K562 (cell line): ENCODE results near the gene CELSR1. TPM values are rescaled to one million over a fixed set of nuclear protein-coding genes. Genes with fewer than 3 reads are reported as not detected.

ENCODE experiments used
- CBX5 ChIP-seq: IDR thresholded peaks from 2 replicates; pipeline ENCODE4 v1.6.1; 2014; ENCODE audit warnings: low read depth, borderline replicate concordance
- ESRRB ChIP-seq: fragments of 250-450 bp; sonication (Bioruptor Pico); IDR thresholded peaks from 2 replicates; pipeline ENCODE4 v1.5.0; 2020; ENCODE audit warnings: mild to moderate bottlenecking, moderate library complexity, borderline replicate concordance
- FOS ChIP-seq: IDR thresholded peaks from 3 replicates; pipeline ENCODE4 v1.6.1; 2011; ENCODE audit not compliant: insufficient read length; ENCODE audit errors: extremely low read depth
- GABPA ChIP-seq: fragments of 200-800 bp; sonication (Bioruptor generic); conservative IDR thresholded peaks from 2 replicates; pipeline ENCODE4 v1.6.1; 2016; ENCODE audit warnings: low read depth, missing genetic modification characterization, missing compliant biosample characterization
- HNRNPL ChIP-seq: fragments of 200-400 bp; formaldehyde crosslinking; IDR thresholded peaks from 2 replicates; pipeline ENCODE4 v1.6.1; 2017; ENCODE audit warnings: low read depth, mild to moderate bottlenecking, low read length
- MIER1 ChIP-seq: fragments of 450-650 bp; IDR thresholded peaks from 2 replicates; pipeline ENCODE4 v1.6.1; 2016; ENCODE audit warnings: antibody characterized with exemption, mild to moderate bottlenecking, low read depth
- NUFIP1 ChIP-seq: fragments of 450-650 bp; IDR thresholded peaks from 2 replicates; pipeline ENCODE4 v1.6.1; 2018; ENCODE audit not compliant: partially characterized antibody
- PHF20 ChIP-seq: fragments of 450-650 bp; IDR thresholded peaks from 2 replicates; pipeline ENCODE4 v1.6.1; 2018; ENCODE audit not compliant: partially characterized antibody
- PHTF2 ChIP-seq: fragments of 250-450 bp; sonication (Bioruptor Pico); IDR thresholded peaks from 2 replicates; pipeline ENCODE4 v1.5.0; 2021; ENCODE audit warnings: mild to moderate bottlenecking
- SMARCC2 ChIP-seq: fragments of 450-650 bp; IDR thresholded peaks from 2 replicates; pipeline ENCODE4 v1.6.1; 2017; ENCODE audit warnings: antibody characterized with exemption, moderate library complexity, mild to moderate bottlenecking, low read depth
- ZNF133 ChIP-seq: fragments of 250-450 bp; sonication (Bioruptor Pico); IDR thresholded peaks from 2 replicates; pipeline ENCODE4 v1.4.0; 2020; ENCODE audit warnings: mild to moderate bottlenecking
- ZNF253 ChIP-seq: fragments of 250-450 bp; sonication (Bioruptor Pico); conservative IDR thresholded peaks from 2 replicates; pipeline ENCODE4 v1.6.1; 2021; ENCODE audit warnings: mild to moderate bottlenecking
- ZNF551 ChIP-seq: fragments of 250-450 bp; sonication (Bioruptor Pico); IDR thresholded peaks from 2 replicates; pipeline ENCODE4 v1.5.0; 2021; ENCODE audit warnings: mild to moderate bottlenecking, moderate library complexity
- polyA plus RNA-seq, 8 experiments: library from polyadenylated mRNA; depleted of rRNA in 4 of 8; stranded (reverse) in 5 of 8; unstranded in 3 of 8; fragments of >200 nt; fragmentation: Nextera tagmentation in 2 of 8; fragmentation: Illumina TruSeq in 1 of 8; extraction: Ambion mirVana in 2 of 8; extraction: Trizol in 1 of 8; gene quantifications; 2 replicates each; pipeline versions ENCODE4 v1.2.1 to v1.2.3, GENCODE V29; 2011 to 2014; ENCODE audit warnings: inconsistent platforms in 1 of 8, missing spikeins in 1 of 8
- total RNA-seq, 7 experiments: library from RNA; depleted of rRNA in 6 of 7; stranded (reverse); fragments of >200 nt in 6 of 7; fragmentation: Illumina TruSeq in 2 of 7; extraction: Trizol in 2 of 7; gene quantifications; 2 replicates each; pipeline versions ENCODE4 v1.2.1 to v1.2.3, GENCODE V29; 2011 to 2021; ENCODE audit warnings: low replicate concordance in 1 of 7
- TF ChIP-seq, protein P1 (sequence below): fragments of 450-650 bp; IDR thresholded peaks from 2 replicates; pipeline ENCODE4 v1.6.1; 2017; ENCODE audit warnings: antibody characterized with exemption
- TF ChIP-seq, protein P2 (sequence below): IDR thresholded peaks from 2 replicates; pipeline ENCODE4 v1.6.1; 2011; ENCODE audit warnings: borderline replicate concordance, low read depth, mild to moderate bottlenecking, moderate library complexity, low read length; ENCODE audit not compliant: insufficient read depth, poor library complexity, severe bottlenecking
- TF ChIP-seq, protein P3 (sequence below): fragments of 450-650 bp; formaldehyde crosslinking; IDR thresholded peaks from 2 replicates; pipeline ENCODE4 v1.4.0; 2020; ENCODE audit warnings: mild to moderate bottlenecking, moderate library complexity
- TF ChIP-seq, protein P4 (sequence below): sonication (generic); formaldehyde crosslinking; IDR thresholded peaks from 2 replicates; pipeline ENCODE4 v1.8.0; 2022; ENCODE audit warnings: mild to moderate bottlenecking, missing genetic modification reagents
- TF ChIP-seq, protein P5 (sequence below): fragments of 450-650 bp; IDR thresholded peaks from 2 replicates; pipeline ENCODE4 v1.6.1; 2016; ENCODE audit warnings: mild to moderate bottlenecking

The CELSR1 gene
- total and polyA plus RNA-seq, 9 of the 15 experiments (the other 6 are each of a cell fraction or from before 2014, with no cell fraction given): under 0.01 to 0.09 TPM; not detected in 7

DNA sequence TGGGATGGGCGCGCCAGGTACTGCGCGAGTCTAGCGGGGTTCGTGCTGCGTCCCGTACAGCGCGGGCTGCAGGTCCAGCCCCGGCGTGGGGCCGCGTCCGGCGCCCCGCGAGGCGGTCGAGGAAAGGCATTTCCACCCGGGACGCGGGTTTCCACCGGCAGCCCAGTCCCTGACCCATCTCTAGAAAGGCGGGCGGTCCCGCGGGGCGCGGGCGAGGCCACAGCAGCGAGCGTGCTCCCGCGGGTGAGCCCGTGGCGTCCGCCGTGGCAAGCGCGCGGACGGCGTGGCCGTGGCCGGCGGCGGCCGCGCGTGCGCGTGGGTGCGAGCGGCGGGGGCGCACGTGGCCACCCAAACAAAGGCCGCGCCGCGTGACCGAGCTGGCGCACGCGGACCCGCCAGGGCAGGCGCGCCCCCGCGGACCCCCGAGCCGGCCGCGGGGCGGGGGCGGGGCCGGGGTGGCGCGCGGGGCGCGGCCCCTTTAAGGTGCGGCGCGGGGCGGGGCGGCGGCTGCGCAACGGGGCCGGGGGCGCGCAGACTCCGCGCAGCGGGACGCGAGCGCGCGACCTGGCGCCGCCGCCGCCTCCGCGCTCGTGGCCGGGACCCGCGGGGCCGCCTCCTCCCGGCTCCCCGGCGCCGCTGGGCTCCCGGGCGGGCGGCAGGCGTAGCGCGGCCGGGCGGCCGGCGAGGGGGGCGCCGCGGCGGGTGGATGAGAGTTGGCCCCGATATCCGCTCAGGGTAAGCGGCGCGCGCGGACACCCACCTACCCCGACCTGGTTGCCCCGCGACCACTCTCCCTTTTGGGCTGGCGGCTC, 39.3 kb upstream of the CELSR1 start (continued):
- TF ChIP-seq ESRRB (CRISPR knock-in tag) (no peak), MIER1 (no peak), NUFIP1 (no peak), CBX5 (no peak), PHF20 (no peak), GABPA (tag) (no peak), ZNF133 (no peak), FOS (no peak), ZNF551 (CRISPR knock-in tag) (no peak), HNRNPL (no peak), ZNF253 (CRISPR knock-in tag) (no peak), PHTF2 (CRISPR knock-in tag) (no peak), SMARCC2 (no peak)
- TF ChIP-seq, protein P1, sequence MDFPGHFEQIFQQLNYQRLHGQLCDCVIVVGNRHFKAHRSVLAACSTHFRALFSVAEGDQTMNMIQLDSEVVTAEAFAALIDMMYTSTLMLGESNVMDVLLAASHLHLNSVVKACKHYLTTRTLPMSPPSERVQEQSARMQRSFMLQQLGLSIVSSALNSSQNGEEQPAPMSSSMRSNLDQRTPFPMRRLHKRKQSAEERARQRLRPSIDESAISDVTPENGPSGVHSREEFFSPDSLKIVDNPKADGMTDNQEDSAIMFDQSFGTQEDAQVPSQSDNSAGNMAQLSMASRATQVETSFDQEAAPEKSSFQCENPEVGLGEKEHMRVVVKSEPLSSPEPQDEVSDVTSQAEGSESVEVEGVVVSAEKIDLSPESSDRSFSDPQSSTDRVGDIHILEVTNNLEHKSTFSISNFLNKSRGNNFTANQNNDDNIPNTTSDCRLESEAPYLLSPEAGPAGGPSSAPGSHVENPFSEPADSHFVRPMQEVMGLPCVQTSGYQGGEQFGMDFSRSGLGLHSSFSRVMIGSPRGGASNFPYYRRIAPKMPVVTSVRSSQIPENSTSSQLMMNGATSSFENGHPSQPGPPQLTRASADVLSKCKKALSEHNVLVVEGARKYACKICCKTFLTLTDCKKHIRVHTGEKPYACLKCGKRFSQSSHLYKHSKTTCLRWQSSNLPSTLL: no peak
- TF ChIP-seq, protein P2, sequence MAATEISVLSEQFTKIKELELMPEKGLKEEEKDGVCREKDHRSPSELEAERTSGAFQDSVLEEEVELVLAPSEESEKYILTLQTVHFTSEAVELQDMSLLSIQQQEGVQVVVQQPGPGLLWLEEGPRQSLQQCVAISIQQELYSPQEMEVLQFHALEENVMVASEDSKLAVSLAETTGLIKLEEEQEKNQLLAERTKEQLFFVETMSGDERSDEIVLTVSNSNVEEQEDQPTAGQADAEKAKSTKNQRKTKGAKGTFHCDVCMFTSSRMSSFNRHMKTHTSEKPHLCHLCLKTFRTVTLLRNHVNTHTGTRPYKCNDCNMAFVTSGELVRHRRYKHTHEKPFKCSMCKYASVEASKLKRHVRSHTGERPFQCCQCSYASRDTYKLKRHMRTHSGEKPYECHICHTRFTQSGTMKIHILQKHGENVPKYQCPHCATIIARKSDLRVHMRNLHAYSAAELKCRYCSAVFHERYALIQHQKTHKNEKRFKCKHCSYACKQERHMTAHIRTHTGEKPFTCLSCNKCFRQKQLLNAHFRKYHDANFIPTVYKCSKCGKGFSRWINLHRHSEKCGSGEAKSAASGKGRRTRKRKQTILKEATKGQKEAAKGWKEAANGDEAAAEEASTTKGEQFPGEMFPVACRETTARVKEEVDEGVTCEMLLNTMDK: no peak
- TF ChIP-seq, protein P3, sequence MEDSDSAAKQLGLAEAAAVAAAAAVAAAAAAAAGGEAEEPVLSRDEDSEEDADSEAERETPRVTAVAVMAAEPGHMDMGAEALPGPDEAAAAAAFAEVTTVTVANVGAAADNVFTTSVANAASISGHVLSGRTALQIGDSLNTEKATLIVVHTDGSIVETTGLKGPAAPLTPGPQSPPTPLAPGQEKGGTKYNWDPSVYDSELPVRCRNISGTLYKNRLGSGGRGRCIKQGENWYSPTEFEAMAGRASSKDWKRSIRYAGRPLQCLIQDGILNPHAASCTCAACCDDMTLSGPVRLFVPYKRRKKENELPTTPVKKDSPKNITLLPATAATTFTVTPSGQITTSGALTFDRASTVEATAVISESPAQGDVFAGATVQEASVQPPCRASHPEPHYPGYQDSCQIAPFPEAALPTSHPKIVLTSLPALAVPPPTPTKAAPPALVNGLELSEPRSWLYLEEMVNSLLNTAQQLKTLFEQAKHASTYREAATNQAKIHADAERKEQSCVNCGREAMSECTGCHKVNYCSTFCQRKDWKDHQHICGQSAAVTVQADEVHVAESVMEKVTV (CRISPR knock-in tag): no peak
- TF ChIP-seq, protein P4, sequence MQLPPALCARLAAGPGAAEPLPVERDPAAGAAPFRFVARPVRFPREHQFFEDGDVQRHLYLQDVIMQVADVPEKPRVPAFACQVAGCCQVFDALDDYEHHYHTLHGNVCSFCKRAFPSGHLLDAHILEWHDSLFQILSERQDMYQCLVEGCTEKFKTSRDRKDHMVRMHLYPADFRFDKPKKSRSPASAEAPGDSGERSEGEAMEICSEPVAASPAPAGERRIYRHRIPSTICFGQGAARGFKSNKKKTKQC (CRISPR knock-in tag): no peak
- TF ChIP-seq, protein P5, sequence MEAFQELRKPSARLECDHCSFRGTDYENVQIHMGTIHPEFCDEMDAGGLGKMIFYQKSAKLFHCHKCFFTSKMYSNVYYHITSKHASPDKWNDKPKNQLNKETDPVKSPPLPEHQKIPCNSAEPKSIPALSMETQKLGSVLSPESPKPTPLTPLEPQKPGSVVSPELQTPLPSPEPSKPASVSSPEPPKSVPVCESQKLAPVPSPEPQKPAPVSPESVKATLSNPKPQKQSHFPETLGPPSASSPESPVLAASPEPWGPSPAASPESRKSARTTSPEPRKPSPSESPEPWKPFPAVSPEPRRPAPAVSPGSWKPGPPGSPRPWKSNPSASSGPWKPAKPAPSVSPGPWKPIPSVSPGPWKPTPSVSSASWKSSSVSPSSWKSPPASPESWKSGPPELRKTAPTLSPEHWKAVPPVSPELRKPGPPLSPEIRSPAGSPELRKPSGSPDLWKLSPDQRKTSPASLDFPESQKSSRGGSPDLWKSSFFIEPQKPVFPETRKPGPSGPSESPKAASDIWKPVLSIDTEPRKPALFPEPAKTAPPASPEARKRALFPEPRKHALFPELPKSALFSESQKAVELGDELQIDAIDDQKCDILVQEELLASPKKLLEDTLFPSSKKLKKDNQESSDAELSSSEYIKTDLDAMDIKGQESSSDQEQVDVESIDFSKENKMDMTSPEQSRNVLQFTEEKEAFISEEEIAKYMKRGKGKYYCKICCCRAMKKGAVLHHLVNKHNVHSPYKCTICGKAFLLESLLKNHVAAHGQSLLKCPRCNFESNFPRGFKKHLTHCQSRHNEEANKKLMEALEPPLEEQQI: no peak
